Activated T-helper 1 cell treated with Interleukin-2 at 50 U/mL for 16 hours (primary cell): ENCODE results near the gene PXDN.
"Not testable (repeated sequence)": the region's sequence is repeated elsewhere in the genome, so short reads cannot be mapped to it uniquely, and the experiment has no call there.

ENCODE experiments used
- DNase-seq: peaks from one replicate; pipeline ENCODE4 v3.0.0-alpha.2; 2020; ENCODE audit warnings: low read depth

The PXDN gene

GRCh38 chr2:1683297-1683696 is 61.0 kb downstream of the PXDN start:
- DNase-seq: no peak

- DNase-seq: no peak
Observed at GRCh38 chr2:1682181-1682440, 62.2 kb downstream of the PXDN start.

GRCh38 chr2:1681323-1682180 is 62.8 kb downstream of the PXDN start:
- DNase-seq: no peak

- DNase-seq: no peak
Observed at GRCh38 chr2:1681017-1681318, 63.3 kb downstream of the PXDN start.

- DNase-seq: no peak
Observed at GRCh38 chr2:1680222-1681016, 63.9 kb downstream of the PXDN start.

- DNase-seq: not testable (repeated sequence)
Observed at GRCh38 chr2:1679488-1680039, 64.8 kb downstream of the PXDN start.

- not testable (repeated sequence) for DNase-seq
Observed at GRCh38 chr2:1679065-1679464, 65.2 kb downstream of the PXDN start.

- DNase-seq: no peak
Observed at GRCh38 chr2:1678609-1679008, 65.7 kb downstream of the PXDN start.

GRCh38 chr2:1677821-1678165 is 66.5 kb downstream of the PXDN start:
- DNase-seq: no peak

- no peak for DNase-seq
Observed at GRCh38 chr2:1676913-1677820, 67.1 kb downstream of the PXDN start.

- DNase-seq: no peak
Observed at GRCh38 chr2:1676091-1676912, 68.0 kb downstream of the PXDN start.

- DNase-seq: no peak
Observed at GRCh38 chr2:1675633-1676032, 68.7 kb downstream of the PXDN start.

- DNase-seq: no peak
Observed at GRCh38 chr2:1674766-1675397, 69.4 kb downstream of the PXDN start.

GRCh38 chr2:1674276-1674675 is 70.0 kb downstream of the PXDN start:
- DNase-seq: no peak

- no peak for DNase-seq
Observed at GRCh38 chr2:1673160-1673944, 71.0 kb downstream of the PXDN start.

GRCh38 chr2:1672738-1673137 is 71.6 kb downstream of the PXDN start:
- DNase-seq: no peak

- DNase-seq: no peak
Observed at GRCh38 chr2:1671916-1672315, 72.4 kb downstream of the PXDN start.

- no peak for DNase-seq
Observed at GRCh38 chr2:1670636-1671035, 73.7 kb downstream of the PXDN start.

- no peak for DNase-seq
Observed at GRCh38 chr2:1665761-1666505, 78.4 kb downstream of the PXDN start.

GRCh38 chr2:1664698-1665097 is 79.6 kb downstream of the PXDN start:
- DNase-seq: no peak
